NCI-H345 treated with DMSO at 0.1 percent for 48 hours (cell line): ENCODE results near the gene VAC14.
"Not testable (repeated sequence)": the region's sequence is repeated elsewhere in the genome, so short reads cannot be mapped to it uniquely, and the experiment has no call there.

Source experiments
- DNase-seq: peaks from one replicate; lab custom pipeline; 2025; ENCODE audit not compliant: unreplicated experiment; lab: John Stamatoyannopoulos, UW

The VAC14 gene

GRCh38 chr16:70682239-70683145 is 118.5 kb downstream of the VAC14 start:
- no peak for DNase-seq

- no peak for DNase-seq
These were observed 119.3 kb downstream of the VAC14 start for GRCh38 chr16:70681382-70682238.

DNA sequence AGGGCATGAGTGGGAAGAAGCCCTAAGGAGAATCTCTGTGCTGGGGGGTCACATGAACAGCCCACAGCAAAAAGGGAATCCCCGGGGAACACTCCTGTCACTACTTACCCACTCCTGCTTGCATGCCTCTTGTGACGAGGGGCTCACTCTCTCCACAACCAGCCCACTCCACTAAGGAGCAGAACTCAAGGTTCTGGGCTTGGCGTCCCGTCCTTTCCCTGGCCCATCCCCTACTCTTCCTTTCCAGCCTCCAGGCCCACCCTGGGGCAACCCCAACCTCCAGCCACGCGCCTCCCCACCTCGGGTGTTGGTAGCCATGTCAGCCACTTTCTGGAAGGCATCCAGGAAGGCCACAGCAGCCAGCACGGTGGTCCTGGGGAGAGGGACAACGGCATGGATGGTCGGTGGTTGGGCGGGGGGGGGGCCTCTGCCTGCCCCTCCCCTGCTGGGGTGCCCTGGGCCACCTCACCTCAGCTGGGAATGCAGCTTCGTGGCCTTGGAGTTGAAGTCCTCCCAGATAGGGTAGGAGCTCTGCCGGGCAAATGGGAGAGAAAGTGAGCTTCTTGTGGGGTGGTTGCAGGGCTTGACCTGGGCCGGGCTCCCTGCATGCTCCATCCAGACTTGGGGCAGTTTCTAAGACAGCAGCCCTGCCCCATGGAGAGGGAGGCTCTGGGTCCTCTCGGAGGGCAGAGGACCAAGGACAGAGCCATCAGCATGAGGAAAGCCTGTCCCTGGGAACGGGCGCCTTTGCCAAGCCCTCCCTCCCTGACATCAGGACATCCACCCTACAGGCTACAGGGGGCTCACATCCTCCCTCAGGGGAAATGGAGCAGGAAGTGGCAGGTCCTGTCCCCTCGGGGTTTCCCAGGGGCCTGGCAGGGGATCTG is 120.2 kb downstream of the VAC14 start:
- DNase-seq, result no peak

DNA sequence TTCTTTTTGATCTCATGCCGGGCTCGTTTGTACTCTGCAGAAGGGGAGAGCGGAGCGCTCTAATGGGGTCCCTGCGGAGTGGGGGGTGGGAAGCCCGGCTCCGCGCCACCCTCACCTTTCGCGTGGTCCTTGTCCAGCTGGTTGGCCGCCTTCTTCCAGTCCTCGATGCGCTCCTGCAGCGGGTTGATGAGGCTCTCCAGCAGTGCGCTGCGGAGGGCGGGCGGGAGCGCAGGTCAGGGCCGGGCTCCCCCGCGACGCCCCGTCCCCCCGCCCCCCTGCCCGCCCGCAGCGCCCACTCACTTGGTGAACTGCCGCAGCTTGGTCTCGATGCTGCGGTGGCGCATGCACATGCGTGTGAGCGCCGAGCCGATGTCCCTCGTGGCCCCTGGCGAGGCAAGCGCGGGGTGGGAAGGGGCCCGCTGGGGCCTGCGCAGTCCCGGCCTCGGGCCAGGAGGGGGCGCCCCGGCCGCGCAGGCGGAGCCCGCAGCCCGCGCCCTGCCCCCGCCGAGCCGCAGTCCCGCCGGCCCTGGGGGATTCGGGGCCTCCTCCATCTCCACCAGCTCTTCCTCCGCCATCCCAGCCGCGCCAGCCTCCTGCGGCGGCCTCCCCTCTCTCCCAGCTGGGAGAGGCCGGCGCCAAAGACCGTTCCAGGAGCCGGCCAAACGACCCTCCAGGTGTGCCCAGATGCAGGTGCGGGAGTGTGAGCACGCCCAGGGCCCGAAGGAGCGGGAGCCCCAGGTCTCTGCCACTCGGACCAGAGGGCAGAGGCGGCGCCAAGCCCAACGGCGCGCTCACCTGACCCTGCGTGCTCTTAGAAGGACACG is 121.1 kb downstream of the VAC14 start:
- no peak for DNase-seq

DNA sequence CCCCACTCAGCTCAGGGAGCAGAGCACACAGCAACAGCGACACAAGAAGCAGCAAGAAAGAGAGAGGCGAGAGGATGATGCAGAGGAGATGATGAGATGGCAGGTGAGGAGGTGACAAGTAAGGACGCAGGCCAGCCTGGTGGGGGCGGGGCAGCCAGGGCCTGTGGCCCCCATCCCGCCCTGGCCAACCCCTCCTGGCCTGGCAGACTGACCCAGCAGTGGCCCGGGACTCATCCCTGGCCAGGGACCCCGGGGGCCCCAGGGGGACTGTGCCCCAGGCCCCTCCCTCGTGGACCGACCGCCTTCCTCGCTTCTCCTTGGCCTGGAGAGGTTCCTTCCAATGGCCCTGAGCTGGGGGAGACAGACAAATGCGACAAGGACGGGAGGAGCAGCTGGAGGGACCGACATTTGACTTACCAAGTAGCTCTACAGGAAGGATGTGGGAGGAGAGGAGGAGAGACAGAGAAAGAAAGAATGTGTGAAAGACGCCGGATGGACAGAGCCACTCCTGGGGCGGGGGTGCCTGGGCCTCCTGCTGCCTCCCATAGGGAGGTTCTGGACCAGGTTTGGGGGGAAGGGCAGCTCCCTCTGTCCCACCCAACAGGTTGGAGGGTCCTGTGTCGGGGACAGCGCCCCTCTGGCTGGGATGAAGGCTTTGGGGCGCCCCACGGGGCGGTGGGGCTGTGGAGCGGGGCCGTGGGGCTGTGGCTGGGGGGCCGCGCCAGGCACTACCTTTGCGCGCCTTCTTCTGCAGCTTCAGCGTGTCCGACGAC is 121.9 kb downstream of the VAC14 start:
- DNase-seq, result no peak

DNA sequence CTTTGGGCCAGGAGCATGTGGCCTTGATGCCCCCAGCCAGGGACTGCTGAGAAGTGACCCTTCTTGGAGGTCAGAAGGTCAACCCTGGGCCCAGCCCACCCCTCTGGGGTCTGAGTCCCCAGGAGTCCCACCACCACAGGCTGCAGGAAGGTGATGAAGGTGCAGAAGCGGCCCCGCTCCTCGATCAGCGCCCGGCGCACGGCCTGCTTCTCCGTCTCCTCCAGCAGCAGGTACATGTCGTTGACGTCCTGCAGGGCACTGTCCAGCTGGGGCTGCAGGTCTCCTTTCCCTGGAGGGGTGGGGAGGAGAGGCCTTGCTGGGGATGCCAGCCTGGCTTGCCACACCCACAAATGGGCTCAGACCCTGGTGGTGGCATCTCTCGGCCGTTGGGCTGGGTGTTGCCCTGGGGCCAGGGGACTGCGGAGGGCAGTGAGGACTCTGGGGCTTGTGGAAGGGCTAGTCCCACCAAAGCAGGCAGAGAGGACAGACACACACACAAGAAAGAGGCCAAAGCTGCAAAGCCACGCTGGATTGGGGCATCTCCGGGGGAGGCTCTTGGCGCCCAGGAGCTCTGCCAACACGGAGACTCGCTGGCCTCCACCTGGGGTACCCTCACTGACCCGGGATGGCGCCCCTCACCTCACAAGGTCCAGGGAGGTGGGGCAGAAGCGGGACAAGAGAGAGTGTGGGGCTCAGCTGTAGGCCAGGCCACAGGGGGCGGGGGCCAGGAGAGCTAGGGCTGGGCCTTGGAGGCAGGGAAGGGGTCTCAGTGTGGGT is 122.6 kb downstream of the VAC14 start:
- no peak for DNase-seq

- no peak for DNase-seq
These were observed 123.3 kb downstream of the VAC14 start for GRCh38 chr16:70677499-70678120.

GRCh38 chr16:70676675-70677498 is 124.1 kb downstream of the VAC14 start:
- DNase-seq, result no peak

DNA sequence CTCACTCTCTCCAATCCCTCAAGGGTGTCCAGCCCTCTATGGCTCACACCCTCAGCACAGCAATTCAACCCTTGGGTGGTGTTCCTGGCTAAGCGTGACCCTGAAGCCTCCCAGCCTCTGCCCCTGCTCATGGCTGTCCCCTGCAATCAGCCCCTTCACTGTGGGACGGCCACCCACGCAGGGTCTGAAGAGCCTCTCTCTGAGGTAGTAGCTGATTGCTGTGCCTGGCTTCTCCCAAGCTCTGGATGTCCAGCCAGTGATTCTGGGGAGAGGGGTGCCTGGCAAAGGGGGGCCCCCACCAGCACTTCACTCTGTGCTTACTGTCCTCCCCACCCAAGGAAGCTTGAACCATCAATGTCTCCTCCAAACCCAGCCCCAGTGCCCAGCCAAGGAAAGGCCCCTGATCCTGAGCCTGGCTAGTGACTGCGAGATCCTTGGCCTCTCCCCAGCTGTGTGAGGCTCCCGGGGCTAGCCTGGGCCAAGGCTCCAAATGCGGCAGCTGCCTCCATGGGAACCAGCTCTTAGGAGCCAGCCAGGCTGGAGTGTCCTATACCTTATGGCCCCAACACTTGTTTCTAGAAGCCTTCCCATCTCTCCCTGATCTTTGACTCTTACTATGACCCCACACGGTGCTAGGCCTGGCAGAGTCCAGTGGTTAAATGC is 125.0 kb downstream of the VAC14 start:
- DNase-seq, result no peak

GRCh38 chr16:70674221-70675014 is 126.5 kb downstream of the VAC14 start:
- no peak for DNase-seq

GRCh38 chr16:70670938-70671337 is 130.0 kb downstream of the VAC14 start:
- DNase-seq, result not testable (repeated sequence)

DNA sequence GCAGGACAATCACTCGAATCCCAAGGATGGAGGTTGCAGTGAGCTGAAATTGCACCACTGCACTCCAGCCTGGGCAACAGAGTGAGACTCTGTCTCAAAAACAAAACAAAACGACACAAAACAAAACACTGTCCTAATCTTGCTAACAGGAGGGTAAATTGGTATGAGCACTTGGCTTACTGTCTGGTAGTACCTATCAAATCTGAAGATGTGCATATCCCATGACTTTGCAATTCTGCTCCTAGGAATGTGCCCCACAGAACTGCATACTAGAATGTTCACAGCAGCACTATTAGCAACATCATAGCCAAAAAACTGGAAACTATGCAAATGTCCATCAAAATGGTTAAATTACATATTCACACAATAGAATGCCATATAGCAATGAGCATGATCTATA is 130.8 kb downstream of the VAC14 start:
- no peak for DNase-seq

DNA sequence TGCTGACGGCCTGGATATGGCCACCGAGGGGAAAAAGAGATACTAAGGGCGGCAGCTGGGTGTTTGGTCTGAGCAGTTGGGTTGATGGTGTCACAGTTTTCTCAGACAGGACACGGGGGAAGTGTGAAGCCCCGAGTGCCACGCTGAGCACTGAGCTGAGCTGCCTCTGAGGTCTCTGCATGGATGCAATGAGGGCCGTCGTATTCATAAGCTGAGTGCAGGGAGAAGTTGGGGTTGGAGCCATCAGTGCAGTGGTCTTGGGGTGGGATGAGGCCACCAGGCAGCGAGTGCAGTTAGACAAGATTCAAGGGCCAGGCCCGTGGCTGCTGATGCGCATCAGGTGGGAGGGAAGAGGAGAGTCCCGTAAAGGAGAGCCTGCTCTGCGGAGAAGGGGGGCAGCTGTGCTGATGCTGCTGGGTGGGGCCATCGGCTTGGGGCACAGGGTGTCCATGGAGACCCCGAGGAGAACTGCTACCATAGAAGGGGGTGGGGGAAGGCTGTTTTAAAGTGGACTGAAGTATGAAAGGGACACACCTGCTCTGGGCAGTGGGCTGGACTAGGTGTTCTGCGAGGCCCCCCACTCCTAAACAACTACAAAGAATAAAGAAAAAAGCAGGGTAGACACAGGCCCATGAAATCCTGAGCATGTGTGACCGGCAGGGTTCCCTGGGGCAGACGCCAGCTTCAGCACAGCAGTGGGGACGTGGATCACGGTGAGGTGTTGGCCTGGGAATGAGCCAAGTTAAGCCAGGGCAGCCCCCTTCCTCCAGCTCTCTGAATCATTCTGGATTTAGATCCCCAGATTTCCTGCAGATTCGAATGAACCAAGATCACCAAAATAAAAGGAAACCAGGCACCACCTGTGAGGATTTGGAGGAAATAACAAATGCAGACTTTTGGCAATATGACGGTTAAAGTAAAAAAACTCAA is 134.9 kb downstream of the VAC14 start:
- DNase-seq, result no peak

- no peak for DNase-seq
These were observed 135.8 kb downstream of the VAC14 start for GRCh38 chr16:70665113-70665694.
